ENCODE measurements around the gene DYNLRB1.

The DYNLRB1 gene

GRCh38 chr20:34549291-34549928, 33.2 kb downstream of the DYNLRB1 start:
- TF ChIP-seq CTCF (conservative IDR thresholded peaks at IDR 0.05; ENCODE audit: low read depth, low read length) = no peak
- no peak for DNase-seq (ENCODE audit: low read depth)
- no peak overlapping the region for H3K4me3 ChIP-seq (ENCODE audit: low read depth, low read length)

DNA sequence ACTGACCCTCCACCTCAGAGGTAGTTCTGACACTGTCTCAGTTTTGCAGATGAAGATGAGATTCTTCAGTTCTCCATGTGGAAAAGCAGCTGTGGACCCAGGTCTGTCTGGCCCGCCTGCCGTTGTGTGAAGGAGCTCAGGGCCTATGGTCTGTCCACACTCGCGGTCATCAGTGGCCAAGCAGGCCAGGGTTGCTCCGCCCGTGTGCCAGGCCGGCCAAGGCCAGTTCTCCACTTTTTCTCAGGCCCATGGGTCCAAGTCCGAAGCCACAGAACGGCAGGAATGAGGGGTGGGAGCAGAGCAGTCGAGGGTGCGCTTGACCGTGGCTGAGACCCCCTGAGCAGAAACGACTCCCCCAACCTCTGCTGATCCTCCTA, 33.7 kb downstream of the DYNLRB1 start:
- no peak overlapping the region for H3K4me3 ChIP-seq (ENCODE audit: low read depth, low read length)
- no peak for DNase-seq (ENCODE audit: low read depth)
- TF ChIP-seq CTCF (conservative IDR thresholded peaks at IDR 0.05; ENCODE audit: low read depth, low read length) = no peak

- TF ChIP-seq CTCF (conservative IDR thresholded peaks at IDR 0.05; ENCODE audit: low read depth, low read length) = no peak
- H3K4me3 ChIP-seq (ENCODE audit: low read depth, low read length) = no peak overlapping the region
- no peak for DNase-seq (ENCODE audit: low read depth)
These were observed 36.3 kb downstream of the DYNLRB1 start for GRCh38 chr20:34552569-34552968.

GRCh38 chr20:34553366-34553867, 37.2 kb downstream of the DYNLRB1 start:
- no peak for TF ChIP-seq CTCF (conservative IDR thresholded peaks at IDR 0.05; ENCODE audit: low read depth, low read length)
- H3K4me3 ChIP-seq (ENCODE audit: low read depth, low read length) = no peak overlapping the region
- DNase-seq (ENCODE audit: low read depth) = no peak

DNA sequence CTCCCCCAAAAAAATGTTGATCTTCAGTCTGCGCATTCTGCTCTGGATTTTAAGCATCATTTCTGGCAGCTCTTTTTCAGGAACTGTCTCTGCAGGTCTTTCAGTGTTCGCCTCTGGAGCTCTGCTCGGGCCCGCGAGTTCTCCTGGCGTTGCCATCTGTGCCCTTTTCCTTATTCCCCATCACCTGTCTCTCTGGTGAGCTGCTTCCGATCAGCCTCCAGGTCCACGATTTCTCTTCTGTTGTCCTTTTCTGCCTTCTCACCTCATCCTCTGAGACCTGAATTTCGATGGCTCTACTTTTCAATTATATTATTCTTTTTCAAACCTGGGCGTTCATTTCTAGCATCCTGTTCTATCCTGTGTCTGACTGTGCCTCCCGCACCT, 41.7 kb downstream of the DYNLRB1 start:
- TF ChIP-seq CTCF (conservative IDR thresholded peaks at IDR 0.05; ENCODE audit: low read depth, low read length) = no peak
- H3K4me3 ChIP-seq (ENCODE audit: low read depth, low read length) = peak overlapping the region; percentile 69

GRCh38 chr20:34558320-34559218, 42.3 kb downstream of the DYNLRB1 start, which contains the start of gene MAP1LC3A:
TSS of gene MAP1LC3A (plus strand) at chr20:34558718. CDS start at chr20:34558869, 151 bp downstream.
- no peak for TF ChIP-seq CTCF (conservative IDR thresholded peaks at IDR 0.05; ENCODE audit: low read depth, low read length)

More for the DNA sequence above, 41.7 kb downstream of the DYNLRB1 start:
- no peak for DNase-seq (ENCODE audit: low read depth)

More at GRCh38 chr20:34558320-34559218, 42.3 kb downstream of the DYNLRB1 start, which contains the start of gene MAP1LC3A:
- DNase-seq (ENCODE audit: low read depth) = peak; percentile 97
- H3K4me3 ChIP-seq (ENCODE audit: low read depth, low read length) = peak within 1 kb of the TSS; percentile 69
